Umbilical cord (tissue), 2 donors: ENCODE data around the gene KLHDC3. TPM values are rescaled to one million over a fixed set of nuclear protein-coding genes. Genes with fewer than 3 reads are reported as not detected.
"Not testable (repeated sequence)": the region's sequence is repeated elsewhere in the genome, so short reads cannot be mapped to it uniquely, and the experiment has no call there.

Source experiments
- DNase-seq: peaks from one replicate; pipeline ENCODE4 v3.0.0-alpha.2; 2015; ENCODE audit warnings: low spot score
- total RNA-seq: library from RNA; depleted of rRNA; stranded (reverse); fragments of >200 nt; gene quantifications from one replicate; pipeline ENCODE4 v1.2.3, GENCODE V29; 2014; ENCODE audit warnings: low replicate concordance; ENCODE audit not compliant: insufficient read depth

KLHDC3 gene
- total RNA-seq, 1 donor from 2014 or later = 135 TPM

GRCh38 chr6:43021270-43022047 is 7.4 kb downstream of the KLHDC3 start, which contains the start of gene RRP36:
TSS of gene RRP36 (plus strand) at chr6:43021623. CDS start at chr6:43021655, 32 bp downstream.
- peak; percentile 88 for DNase-seq

GRCh38 chr6:43024436-43024835 is 10.4 kb downstream of the KLHDC3 start:
- DNase-seq = no peak

- DNase-seq = no peak
Measured at GRCh38 chr6:43026365-43026764, 12.3 kb downstream of the KLHDC3 start.

- no peak for DNase-seq
Measured at GRCh38 chr6:43029120-43029519, 15.1 kb downstream of the KLHDC3 start.

- no peak for DNase-seq
Measured at GRCh38 chr6:43032326-43032725, 18.3 kb downstream of the KLHDC3 start.

GRCh38 chr6:43033496-43034189 is 19.6 kb downstream of the KLHDC3 start:
- DNase-seq = no peak

- DNase-seq = no peak
Measured at GRCh38 chr6:43034190-43034525, 20.1 kb downstream of the KLHDC3 start.

GRCh38 chr6:43035495-43036194 is 21.6 kb downstream of the KLHDC3 start:
- no peak for DNase-seq

GRCh38 chr6:43036712-43037111 is 22.7 kb downstream of the KLHDC3 start:
- DNase-seq = no peak

- DNase-seq = no peak
Measured at GRCh38 chr6:43037197-43037596, 23.1 kb downstream of the KLHDC3 start.

GRCh38 chr6:43037706-43038105 is 23.7 kb downstream of the KLHDC3 start:
- no peak for DNase-seq

GRCh38 chr6:43038727-43039126 is 24.7 kb downstream of the KLHDC3 start:
- DNase-seq = no peak

GRCh38 chr6:43040542-43041257 is 26.7 kb downstream of the KLHDC3 start:
- no peak for DNase-seq

- DNase-seq = not testable (repeated sequence)
Measured at GRCh38 chr6:43041475-43041874, 27.4 kb downstream of the KLHDC3 start.

- DNase-seq = no peak
Measured at GRCh38 chr6:43043310-43043709, 29.3 kb downstream of the KLHDC3 start.

- no peak for DNase-seq
Measured at GRCh38 chr6:43045371-43045930, 31.4 kb downstream of the KLHDC3 start.

GRCh38 chr6:43047998-43048397 is 33.9 kb downstream of the KLHDC3 start:
- no peak for DNase-seq

GRCh38 chr6:43050981-43051380 is 36.9 kb downstream of the KLHDC3 start:
- DNase-seq = no peak

GRCh38 chr6:43052225-43052841 is 38.3 kb downstream of the KLHDC3 start:
- peak; percentile 37 for DNase-seq

- peak; percentile 57 for DNase-seq
Measured at GRCh38 chr6:43052842-43053544, 38.9 kb downstream of the KLHDC3 start.
